ENCODE data around the gene PRDM1. TPM values are rescaled to one million over a fixed set of nuclear protein-coding genes. Genes with fewer than 3 reads are reported as not detected.
"Not testable (repeated sequence)": the region's sequence is repeated elsewhere in the genome, so short reads cannot be mapped to it uniquely, and the experiment has no call there.

PRDM1 gene
- total RNA-seq, 4 donors from 2014 or later = 1.6 to 2.4 (median 1.9) TPM

- intact Hi-C loops (cut with DNase I; ENCODE audit: low total_unique reads) = no loop called here
- H3K4me3 ChIP-seq = no peak overlapping the region
- no peaks in the 10 kb centered on the region for H3K27me3 ChIP-seq
- in situ Hi-C loops (cut with MboI; ENCODE audit: low sequenced_read_pairs in 4 of 4) = no loop called here
- H3K27ac ChIP-seq = no peak overlapping the region
- H3K4me1 ChIP-seq = no peaks in the 10 kb centered on the region
- no peaks in the 10 kb centered on the region for H3K36me3 ChIP-seq
- no peak for ATAC-seq
- TF ChIP-seq CTCF (IDR thresholded peaks at IDR 0.05 in 4 of 5, conservative IDR thresholded peaks at IDR 0.05 in 1 of 5) = no peak
- no peak for TF ChIP-seq POLR2A (IDR thresholded peaks at IDR 0.05)
- no peaks in the 10 kb centered on the region for H3K9me3 ChIP-seq
- DNase-seq = no peak
Observed at GRCh38 chr6:106149472-106150069, 63.4 kb downstream of the PRDM1 start.

- H3K27me3 ChIP-seq; H3K4me3 ChIP-seq; intact Hi-C loops (cut with DNase I; ENCODE audit: low total_unique reads); H3K4me1 ChIP-seq; DNase-seq; H3K9me3 ChIP-seq; H3K27ac ChIP-seq; ATAC-seq; H3K36me3 ChIP-seq; in situ Hi-C loops (cut with MboI; ENCODE audit: low sequenced_read_pairs in 4 of 4): not testable (repeated sequence)
Observed at GRCh38 chr6:106152476-106152875, 66.3 kb downstream of the PRDM1 start.

- Histone ChIP-seq H3K36me3 (no peaks in the 10 kb centered on the region), H3K27ac (no peak overlapping the region), H3K4me3 (no peak overlapping the region), H3K4me1 (no peaks in the 10 kb centered on the region), H3K27me3 (no peaks in the 10 kb centered on the region), H3K9me3 (no peaks in the 10 kb centered on the region)
- ATAC-seq (no peak), DNase-seq (no peak)
- in situ Hi-C loops (cut with MboI; ENCODE audit: low sequenced_read_pairs in 4 of 4) = no loop called here
- intact Hi-C loops (cut with DNase I; ENCODE audit: low total_unique reads) = no loop called here
- TF ChIP-seq CTCF (IDR thresholded peaks at IDR 0.05 in 4 of 5, conservative IDR thresholded peaks at IDR 0.05 in 1 of 5) (no peak), POLR2A (IDR thresholded peaks at IDR 0.05) (no peak)
Observed at GRCh38 chr6:106152952-106153351, 66.8 kb downstream of the PRDM1 start.

- DNase-seq (no peak), ATAC-seq (no peak)
- no peaks in the 10 kb centered on the region for H3K36me3 ChIP-seq
- no peaks in the 10 kb centered on the region for H3K27me3 ChIP-seq
- H3K4me1 ChIP-seq = no peaks in the 10 kb centered on the region
- TF ChIP-seq CTCF (IDR thresholded peaks at IDR 0.05 in 4 of 5, conservative IDR thresholded peaks at IDR 0.05 in 1 of 5) = no peak
- TF ChIP-seq POLR2A (IDR thresholded peaks at IDR 0.05) = no peak
- no peak overlapping the region for H3K4me3 ChIP-seq
- intact Hi-C loops (cut with DNase I; ENCODE audit: low total_unique reads) (no loop called here), in situ Hi-C loops (cut with MboI; ENCODE audit: low sequenced_read_pairs in 4 of 4) (no loop called here)
- no peak overlapping the region for H3K27ac ChIP-seq
- H3K9me3 ChIP-seq = no peaks in the 10 kb centered on the region
Observed at GRCh38 chr6:106154326-106154725, 68.2 kb downstream of the PRDM1 start.

- no peaks in the 10 kb centered on the region for H3K27me3 ChIP-seq
- H3K4me1 ChIP-seq = no peaks in the 10 kb centered on the region
- intact Hi-C loops (cut with DNase I; ENCODE audit: low total_unique reads) = no loop called here
- H3K9me3 ChIP-seq = no peaks in the 10 kb centered on the region
- no peak overlapping the region for H3K4me3 ChIP-seq
- no peak for TF ChIP-seq CTCF (IDR thresholded peaks at IDR 0.05 in 4 of 5, conservative IDR thresholded peaks at IDR 0.05 in 1 of 5)
- TF ChIP-seq POLR2A (IDR thresholded peaks at IDR 0.05) = no peak
- H3K27ac ChIP-seq = no peak overlapping the region
- no peaks in the 10 kb centered on the region for H3K36me3 ChIP-seq
- in situ Hi-C loops (cut with MboI; ENCODE audit: low sequenced_read_pairs in 4 of 4) = no loop called here
- DNase-seq = no peak
- ATAC-seq = no peak
Observed at GRCh38 chr6:106155219-106155830, 69.2 kb downstream of the PRDM1 start.

Data from gastrocnemius medialis (tissue), 4 donors.